ENCODE data around the gene RPL15.
"Not testable (repeated sequence)": the region's sequence is repeated elsewhere in the genome, so short reads cannot be mapped to it uniquely, and the experiment has no call there.

RPL15 gene

GRCh38 chr3:23894254-23895061 is 22.5 kb upstream of the RPL15 start:
- no peak for DNase-seq

- DNase-seq: no peak
Observed at GRCh38 chr3:23895181-23895580, 21.8 kb upstream of the RPL15 start.

- DNase-seq: no peak
Observed at GRCh38 chr3:23900744-23901143, 16.2 kb upstream of the RPL15 start.

- DNase-seq: no peak
Observed at GRCh38 chr3:23904545-23904944, 12.4 kb upstream of the RPL15 start.

GRCh38 chr3:23909341-23909740 is 7.6 kb upstream of the RPL15 start:
- DNase-seq: no peak

- no peak for DNase-seq
Observed at GRCh38 chr3:23911397-23911796, 5.5 kb upstream of the RPL15 start.

GRCh38 chr3:23912335-23912734 is 4.6 kb upstream of the RPL15 start:
- not testable (repeated sequence) for DNase-seq

GRCh38 chr3:23913182-23913581 is 3.8 kb upstream of the RPL15 start:
- no peak for DNase-seq

- DNase-seq: no peak
Observed at GRCh38 chr3:23913873-23914743, 2.8 kb upstream of the RPL15 start.

- no peak for DNase-seq
Observed at GRCh38 chr3:23915537-23916108, 1.3 kb upstream of the RPL15 start.

- no peak for DNase-seq
Observed at GRCh38 chr3:23916152-23916885, 613 bp upstream of the RPL15 start.

GRCh38 chr3:23917679-23918303 is 859 bp downstream of the RPL15 start:
- DNase-seq: not testable (repeated sequence)

- DNase-seq: not testable (repeated sequence)
Observed at GRCh38 chr3:23918331-23918730, 1.4 kb downstream of the RPL15 start.

GRCh38 chr3:23919628-23920027 is 2.7 kb downstream of the RPL15 start:
- DNase-seq: no peak

- DNase-seq: no peak
Observed at GRCh38 chr3:23920151-23920655, 3.3 kb downstream of the RPL15 start.

- DNase-seq: no peak
Observed at GRCh38 chr3:23921052-23921511, 4.2 kb downstream of the RPL15 start.

GRCh38 chr3:23923786-23924185 is 6.9 kb downstream of the RPL15 start:
- no peak for DNase-seq

GRCh38 chr3:23926246-23926645 is 9.3 kb downstream of the RPL15 start:
- no peak for DNase-seq

GRCh38 chr3:23926736-23927135 is 9.8 kb downstream of the RPL15 start:
- DNase-seq: no peak

GRCh38 chr3:23928524-23928923 is 11.6 kb downstream of the RPL15 start:
- DNase-seq: no peak

GRCh38 chr3:23931597-23931996 is 14.7 kb downstream of the RPL15 start:
- DNase-seq: no peak

- DNase-seq: no peak
Observed at GRCh38 chr3:23932571-23932970, 15.6 kb downstream of the RPL15 start.

Data from activated CD8-positive, alpha-beta memory T cell treated with anti-CD3 and anti-CD28 coated beads, Interleukin-2, amount 50 U/mL, for 48 hours (primary cell).